Mucosa of rectum (tissue), 2 donors: Measurements from ENCODE around the gene ZBTB3.

Experiments
- H3K27ac ChIP-seq, 2 donors: one replicate each; pipeline ENCODE4 v1.7.0; 2013; ENCODE audit warnings: inconsistent platforms in 2 of 2, low read depth in 2 of 2, low read length in 2 of 2
- H3K27me3 ChIP-seq, 2 donors: one replicate each; pipeline ENCODE4 v1.7.0; 2013; ENCODE audit warnings: low read length in 2 of 2; ENCODE audit not compliant: control insufficient read depth in 2 of 2, insufficient read depth in 2 of 2
- H3K36me3 ChIP-seq, 2 donors: one replicate each; pipeline ENCODE4 v1.7.0; 2013; ENCODE audit warnings: low read length in 2 of 2; ENCODE audit not compliant: control insufficient read depth in 2 of 2, insufficient read depth in 2 of 2
- H3K4me1 ChIP-seq, 2 donors: one replicate each; pipeline ENCODE4 v1.7.0; 2013; ENCODE audit warnings: low read length in 2 of 2, mild to moderate bottlenecking in 1 of 2; ENCODE audit not compliant: control insufficient read depth in 2 of 2, insufficient read depth in 2 of 2
- H3K4me3 ChIP-seq, 2 donors: one replicate each; pipeline ENCODE4 v1.7.0; 2013; ENCODE audit warnings: low read length in 2 of 2
- H3K9ac ChIP-seq, 2 donors: one replicate each; pipeline ENCODE4 v1.7.0; 2013; ENCODE audit warnings: low read length in 2 of 2, low read depth in 1 of 2, mild to moderate bottlenecking in 1 of 2
- H3K9me3 ChIP-seq, 2 donors: one replicate each; pipeline ENCODE4 v1.7.0; 2013; ENCODE audit warnings: low read length in 2 of 2; ENCODE audit not compliant: control insufficient read depth in 2 of 2
- donor health status: healthy.
- donor health status: Normal muscosa, but diverticular disease.

Gene ZBTB3

DNA sequence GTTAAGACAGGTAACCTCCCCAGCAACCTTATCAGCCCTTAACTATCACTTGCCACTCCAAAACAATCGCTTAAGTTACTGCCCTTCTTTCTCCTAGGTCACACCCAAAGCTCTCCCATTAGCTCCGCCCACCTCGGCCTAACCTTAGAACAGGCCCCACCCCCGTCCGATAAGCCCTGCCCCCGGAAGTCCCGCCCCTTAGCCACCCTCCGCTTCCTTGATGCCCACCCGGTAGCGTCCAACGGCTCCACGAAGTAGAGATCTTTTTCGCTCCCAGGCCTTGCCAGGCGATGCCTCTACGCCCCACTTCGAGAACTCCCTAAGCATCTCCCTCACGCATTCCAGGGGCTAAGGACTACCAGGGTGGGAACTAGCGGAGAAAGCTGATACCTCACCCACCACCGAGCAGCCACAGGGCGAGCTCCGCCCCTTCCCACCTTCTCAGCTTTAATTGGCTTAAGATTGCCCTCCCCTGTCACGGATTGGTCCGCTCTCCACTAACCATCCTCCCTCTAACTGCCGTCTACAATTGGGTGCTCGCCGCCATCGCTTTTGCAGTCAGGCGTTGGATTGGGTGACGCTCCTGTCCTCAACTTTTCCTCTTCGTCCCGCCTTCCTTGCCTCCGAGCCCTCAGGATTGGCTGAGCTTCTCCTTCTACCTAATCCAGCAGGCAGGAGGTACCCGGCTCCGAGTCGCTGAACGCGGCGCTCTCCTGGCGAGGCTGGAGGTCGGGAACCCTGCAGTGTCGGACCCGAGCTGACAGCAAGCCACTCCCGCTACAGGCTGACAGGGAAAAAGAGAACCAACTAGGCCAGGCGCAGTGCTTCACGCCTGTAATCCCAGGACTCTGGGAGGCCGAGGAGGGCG is at the start of gene ZBTB3:
ZBTB3 (minus strand) TSS at position 425 of the 868 bp plus-strand sequence. CDS start 496 bp downstream, outside the sequence.
- no peaks in the 10 kb centered on the region for H3K9me3 ChIP-seq
- H3K27ac ChIP-seq, result peak within 1 kb of the TSS; percentile 91 to 95
- peak within 1 kb of the TSS; percentile 80 to 96 for H3K9ac ChIP-seq
- no peaks in the 10 kb centered on the region for H3K27me3 ChIP-seq
- peaks cover 11 to 16% of the 10 kb centered on the region in 2 donors for H3K4me1 ChIP-seq
- peak within 1 kb of the TSS; percentile 97 for H3K4me3 ChIP-seq
- peaks cover 6 to 12% of the 10 kb centered on the region in 2 donors for H3K36me3 ChIP-seq

DNA sequence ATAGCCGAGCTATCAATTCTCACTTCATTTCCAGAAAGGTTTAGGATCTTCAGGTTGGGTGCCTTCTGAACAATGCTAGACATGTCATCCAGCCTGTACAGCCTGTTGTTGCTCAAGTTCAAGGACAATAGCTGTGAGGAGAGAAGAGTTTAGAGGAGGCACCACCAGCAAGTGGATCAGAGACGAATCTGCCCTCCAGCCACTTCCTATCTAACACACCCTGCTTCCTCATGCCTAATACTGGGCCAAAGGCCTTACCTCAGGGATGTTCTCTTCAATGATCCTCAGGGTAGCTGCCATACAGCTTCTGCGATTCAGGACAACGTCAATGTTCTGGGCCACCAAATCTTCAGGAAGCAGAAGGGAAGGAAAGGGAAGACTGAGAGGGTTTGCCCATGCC is 47.1 kb upstream of the ZBTB3 start:
- H3K4me1 ChIP-seq, result peaks cover 9 to 19% of the 10 kb centered on the region in 2 donors
- no peaks in the 10 kb centered on the region for H3K9me3 ChIP-seq
- H3K36me3 ChIP-seq, result peaks cover 56 to 63% of the 10 kb centered on the region in 2 donors
- no peak overlapping the region for H3K27ac ChIP-seq
- H3K4me3 ChIP-seq, result no peak overlapping the region
- H3K9ac ChIP-seq, result no peak overlapping the region
- no peaks in the 10 kb centered on the region for H3K27me3 ChIP-seq

DNA sequence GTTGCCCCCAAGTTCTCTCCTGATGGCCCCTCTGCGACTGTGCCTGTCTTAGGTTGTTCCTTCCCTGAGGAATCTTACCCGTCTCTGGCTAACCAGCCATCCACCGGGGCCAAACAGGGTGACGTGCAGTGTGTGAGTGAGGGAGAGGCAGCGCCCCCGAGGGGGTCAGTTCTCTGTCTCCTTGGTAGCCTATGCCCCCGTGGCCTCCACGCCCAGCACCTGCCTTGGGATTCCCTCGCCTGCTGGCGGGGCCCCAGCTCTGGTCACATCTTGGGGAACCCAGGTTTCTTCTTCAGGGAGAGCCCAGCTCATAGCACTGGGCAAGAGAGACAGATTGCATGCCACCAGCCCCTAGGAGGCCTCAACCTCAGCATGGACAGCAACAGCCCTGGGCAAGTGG is 45.5 kb upstream of the ZBTB3 start:
- H3K9me3 ChIP-seq, result no peaks in the 10 kb centered on the region
- peaks cover 70 to 76% of the 10 kb centered on the region in 2 donors for H3K36me3 ChIP-seq
- peaks cover 8 to 13% of the 10 kb centered on the region in 2 donors for H3K4me1 ChIP-seq
- H3K9ac ChIP-seq, result no peak overlapping the region
- no peak overlapping the region for H3K4me3 ChIP-seq
- H3K27me3 ChIP-seq, result no peaks in the 10 kb centered on the region
- no peak overlapping the region for H3K27ac ChIP-seq

DNA sequence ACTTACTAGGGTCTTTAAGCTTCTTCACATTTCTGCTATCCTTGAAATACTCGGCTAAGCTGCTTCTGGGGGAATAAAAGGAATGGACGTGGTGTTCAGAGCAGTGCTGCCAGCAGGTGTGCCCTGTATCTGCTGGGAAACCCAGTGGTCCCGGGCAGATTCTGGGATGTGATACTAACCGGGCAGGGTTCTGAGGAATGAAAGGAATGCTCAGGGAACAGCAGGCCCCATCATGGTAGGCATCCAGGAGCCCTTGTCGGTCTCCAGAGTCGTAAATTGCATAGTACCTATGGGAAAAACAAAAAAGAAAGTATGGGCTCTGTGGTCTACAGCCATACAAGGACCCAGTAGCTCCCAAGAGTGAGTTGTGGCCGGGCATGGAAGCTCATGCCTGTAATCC is 42.3 kb upstream of the ZBTB3 start:
- Histone ChIP-seq H3K4me1 (peaks cover 8 to 11% of the 10 kb centered on the region in 2 donors), H3K9me3 (no peaks in the 10 kb centered on the region), H3K27ac (no peak overlapping the region), H3K9ac (no peak overlapping the region), H3K4me3 (no peak overlapping the region), H3K27me3 (no peaks in the 10 kb centered on the region), H3K36me3 (peaks cover 63 to 68% of the 10 kb centered on the region in 2 donors)

DNA sequence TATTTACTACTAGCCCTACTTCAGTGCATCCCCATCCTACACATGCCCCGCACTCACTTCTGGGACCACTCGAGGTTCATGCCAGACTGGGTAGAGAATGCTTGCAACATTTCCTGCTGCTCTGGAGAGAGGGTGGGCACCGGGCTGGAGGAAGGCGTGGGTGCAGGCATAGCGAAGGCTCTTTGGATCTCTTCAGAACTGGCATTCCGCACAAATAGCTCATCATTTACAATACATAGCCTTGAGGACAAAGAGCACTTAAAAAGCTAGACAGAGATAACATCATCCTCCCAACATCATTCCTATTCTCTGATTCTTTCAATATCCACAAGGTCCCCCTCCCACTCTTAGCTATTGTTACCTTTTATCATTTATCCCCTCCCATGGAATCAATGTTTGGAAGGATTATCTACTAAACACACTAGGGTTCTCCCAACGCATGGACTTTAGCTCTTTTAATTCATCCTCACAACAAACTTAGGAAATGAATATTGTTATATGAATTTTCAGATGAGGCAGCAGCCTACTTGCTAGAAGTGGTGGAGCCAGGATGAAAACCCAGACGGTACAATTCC is 40.3 kb upstream of the ZBTB3 start:
- Histone ChIP-seq H3K27ac (no peak overlapping the region), H3K4me1 (peaks cover 18 to 25% of the 10 kb centered on the region in 2 donors), H3K27me3 (no peaks in the 10 kb centered on the region), H3K36me3 (peaks cover 46 to 55% of the 10 kb centered on the region in 2 donors), H3K4me3 (no peak overlapping the region), H3K9ac (no peak overlapping the region), H3K9me3 (no peaks in the 10 kb centered on the region)

DNA sequence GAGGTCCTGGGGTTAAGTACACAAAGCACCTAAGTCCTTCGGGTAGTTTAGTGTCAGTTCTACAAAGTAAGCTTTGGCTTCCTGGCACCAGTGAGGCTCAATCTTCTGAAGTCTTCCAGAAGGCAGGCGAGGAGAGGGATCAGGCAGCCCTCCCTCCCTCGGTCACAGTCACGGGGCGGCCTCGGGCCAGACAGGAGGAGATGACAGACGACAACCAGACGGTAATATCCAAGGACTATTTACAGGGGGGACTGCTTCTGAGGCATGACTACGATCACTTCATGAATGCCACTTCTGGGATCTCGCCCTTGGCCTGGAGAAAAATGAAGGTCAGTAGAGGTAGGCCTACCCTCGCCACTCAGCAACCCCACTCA is 38.2 kb upstream of the ZBTB3 start:
- H3K4me3 ChIP-seq, result peak overlapping the region; percentile 24 to 85
- peak overlapping the region; percentile 79 to 91 for H3K9ac ChIP-seq
- no peaks in the 10 kb centered on the region for H3K9me3 ChIP-seq
- H3K27me3 ChIP-seq, result no peaks in the 10 kb centered on the region
- H3K4me1 ChIP-seq, result peaks cover 24 to 35% of the 10 kb centered on the region in 2 donors
- H3K36me3 ChIP-seq, result peaks cover 37 to 44% of the 10 kb centered on the region in 2 donors
- H3K27ac ChIP-seq, result peak overlapping the region; percentile 79 to 85

DNA sequence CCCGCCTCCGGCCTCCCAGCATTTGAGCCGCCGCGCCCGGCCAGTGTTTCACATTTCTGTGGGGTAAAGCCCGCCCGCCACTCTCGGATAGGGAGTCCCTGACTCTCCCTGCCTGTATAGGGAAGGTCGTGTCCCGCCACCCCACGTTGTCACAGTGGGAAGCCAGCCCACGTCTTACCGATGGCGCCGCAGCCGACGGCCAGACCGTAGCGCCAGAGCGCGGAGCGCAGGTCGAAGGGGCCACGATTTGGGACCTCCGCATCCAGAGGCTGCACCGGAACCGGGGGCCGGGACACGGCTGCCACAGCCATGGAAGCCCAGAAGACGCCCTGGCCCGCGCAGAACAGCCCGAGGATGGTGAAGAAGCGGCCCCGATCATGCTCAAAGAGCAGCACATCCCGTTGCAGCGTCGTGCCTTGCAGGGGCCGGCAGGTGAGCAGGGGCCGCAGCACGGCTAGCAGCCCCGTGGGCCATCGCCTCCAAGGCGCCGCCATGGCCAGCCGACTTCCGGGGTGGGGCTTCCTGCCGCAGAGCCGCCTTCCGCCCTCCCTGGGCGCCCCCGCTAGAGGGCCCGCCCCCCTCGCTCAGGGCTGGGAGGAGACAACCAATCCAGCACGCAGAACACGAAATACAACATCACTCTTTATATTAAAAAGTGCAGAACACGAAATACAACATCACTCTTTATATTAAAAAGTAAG is 37.7 kb upstream of the ZBTB3 start, which contains the start of gene TMEM223:
TMEM223 (minus strand) TSS at position 506 of the 701 bp plus-strand sequence; CDS start at position 494, 12 bp downstream.
- peak within 1 kb of the TSS; percentile 79 to 85 for H3K27ac ChIP-seq
- H3K9ac ChIP-seq, result peak within 1 kb of the TSS; percentile 79 to 91
- H3K4me1 ChIP-seq, result peaks cover 24 to 35% of the 10 kb centered on the region in 2 donors
- no peaks in the 10 kb centered on the region for H3K27me3 ChIP-seq
- no peaks in the 10 kb centered on the region for H3K9me3 ChIP-seq
- H3K4me3 ChIP-seq, result peak within 1 kb of the TSS; percentile 85 to 89
- peaks cover 34 to 40% of the 10 kb centered on the region in 2 donors for H3K36me3 ChIP-seq

DNA sequence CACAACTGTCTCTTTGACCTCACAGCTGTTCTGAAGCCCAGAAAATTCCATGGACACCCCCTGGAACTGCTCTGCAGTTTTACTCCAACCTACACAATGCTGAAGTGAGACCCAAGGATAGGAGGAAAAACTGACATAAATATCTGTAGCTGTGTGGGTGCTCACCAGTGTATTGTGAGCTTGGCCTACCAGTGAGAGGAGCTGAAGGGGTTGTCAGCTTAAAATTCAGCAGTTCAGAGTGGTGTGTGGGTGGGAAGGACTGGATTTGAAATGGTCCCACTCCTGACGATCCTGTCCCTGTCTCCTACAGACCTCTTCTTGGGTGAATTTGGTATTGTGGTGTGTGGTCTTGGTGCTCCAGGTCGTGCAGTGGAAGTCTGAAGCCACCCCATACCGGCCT is 35.6 kb upstream of the ZBTB3 start:
- no peak overlapping the region for H3K9ac ChIP-seq
- H3K36me3 ChIP-seq, result peaks cover 16 to 23% of the 10 kb centered on the region in 2 donors
- H3K27ac ChIP-seq, result no peak overlapping the region
- H3K4me1 ChIP-seq, result peaks cover 32 to 42% of the 10 kb centered on the region in 2 donors
- H3K4me3 ChIP-seq, result no peak overlapping the region
- no peaks in the 10 kb centered on the region for H3K27me3 ChIP-seq
- no peaks in the 10 kb centered on the region for H3K9me3 ChIP-seq

DNA sequence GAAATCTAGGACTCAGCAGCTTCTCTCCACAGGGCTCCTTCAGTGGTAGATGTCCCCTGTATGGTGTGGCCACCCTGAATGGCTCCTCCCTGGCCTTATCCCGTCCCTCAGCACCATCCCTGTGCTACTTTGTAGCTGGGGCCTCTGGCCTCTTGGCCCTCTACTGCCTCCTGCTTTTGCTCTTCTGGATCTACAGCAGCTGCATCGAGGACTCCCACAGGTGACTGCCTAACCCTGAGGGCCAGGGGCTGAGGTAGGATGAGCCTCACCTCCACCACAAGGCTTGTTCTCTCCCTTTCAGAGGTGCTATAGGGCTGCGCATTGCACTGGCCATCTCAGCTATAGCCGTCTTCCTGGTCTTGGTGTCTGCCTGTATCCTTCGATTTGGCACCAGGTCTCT is 35.0 kb upstream of the ZBTB3 start:
- Histone ChIP-seq H3K4me1 (peaks cover 32 to 42% of the 10 kb centered on the region in 2 donors), H3K27me3 (no peaks in the 10 kb centered on the region), H3K9me3 (no peaks in the 10 kb centered on the region), H3K36me3 (peaks cover 11 to 18% of the 10 kb centered on the region in 2 donors), H3K4me3 (no peak overlapping the region), H3K27ac (no peak overlapping the region), H3K9ac (peak overlapping the region in 1 of 2 donors; percentile 93)
